Spleen (tissue), 7 donors: ENCODE results near the gene DHRS7C.

Experiments used
- CTCF ChIP-seq, 11 experiments: fragments of 200-600 bp in 7 of 11; fragments of 450-650 bp in 4 of 11; sonication (generic) in 4 of 11; IDR thresholded peaks in 8 of 11; conservative IDR thresholded peaks in 3 of 11; 1 replicate in 7 of 11; 2 replicates in 4 of 11; pipeline versions ENCODE4 v1.4.0 to v1.8.0; 2016 to 2021; ENCODE audit warnings: antibody characterized with exemption in 11 of 11, inconsistent platforms in 4 of 11, mild to moderate bottlenecking in 1 of 11
- POLR2A ChIP-seq, 3 donors: fragments of 450-650 bp; IDR thresholded peaks; one replicate each; pipeline ENCODE4 v1.5.1; 2017; ENCODE audit warnings: antibody characterized with exemption in 3 of 3, mild to moderate bottlenecking in 1 of 3
- POLR2AphosphoS5 ChIP-seq, 3 donors: sonication (generic); formaldehyde crosslinking; IDR thresholded peaks; one replicate each; pipeline ENCODE4 v1.5.1; 2017; ENCODE audit warnings: antibody characterized with exemption in 3 of 3
- donor health status: DM: no; HTN: no; CAD: no; lungs with moderate emphysema.
- donor health status: DM: no; HTN: no; CAD: no.
- donor health status: DM: no; HTN: no; CAD: no.

GRCh38 chr17:9811086-9811485 lies 19.7 kb upstream of the DHRS7C start:
- TF ChIP-seq CTCF (IDR thresholded peaks at IDR 0.05 in 8 of 11, conservative IDR thresholded peaks at IDR 0.05 in 3 of 11) (no peak), POLR2A (IDR thresholded peaks at IDR 0.05) (no peak), POLR2AphosphoS5 (IDR thresholded peaks at IDR 0.05) (no peak)
